ENCODE results near the gene DAB2.
"Not testable (repeated sequence)": the region's sequence is repeated elsewhere in the genome, so short reads cannot be mapped to it uniquely, and the experiment has no call there.

The DAB2 gene

DNA sequence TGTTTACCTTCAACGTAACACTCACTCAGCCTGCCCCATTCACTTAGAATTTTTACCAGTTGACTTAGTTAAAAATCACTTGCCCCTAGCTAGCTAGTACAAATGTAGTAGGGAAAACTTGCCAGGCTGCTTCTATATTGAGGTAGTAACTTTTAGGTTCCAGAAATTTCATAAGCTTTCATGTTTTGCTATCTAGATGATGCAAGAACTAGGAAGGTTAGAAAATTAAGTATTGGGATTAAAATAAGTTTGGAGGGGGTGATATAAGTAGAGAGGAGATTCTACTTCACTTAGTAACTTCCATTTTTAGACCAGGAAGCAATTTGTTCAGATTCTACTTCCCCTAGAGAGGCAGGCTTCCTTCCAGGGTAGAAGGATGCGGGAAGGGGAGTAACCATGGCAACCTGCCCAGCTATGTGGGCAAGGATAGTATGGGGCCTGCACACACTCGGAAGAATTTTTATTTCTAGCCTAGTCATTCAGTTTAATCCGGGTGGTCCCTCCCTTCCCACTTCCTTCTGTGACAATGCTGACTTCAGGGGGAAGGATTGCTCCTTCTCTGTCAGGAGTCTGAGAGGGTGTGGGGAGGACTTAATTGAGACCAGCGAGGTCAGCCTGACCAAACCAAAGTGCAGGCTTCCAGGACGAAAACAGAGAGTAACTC, 4.2 kb downstream of the DAB2 start:
- no peak for DNase-seq (ENCODE audit: low spot score)

DNA sequence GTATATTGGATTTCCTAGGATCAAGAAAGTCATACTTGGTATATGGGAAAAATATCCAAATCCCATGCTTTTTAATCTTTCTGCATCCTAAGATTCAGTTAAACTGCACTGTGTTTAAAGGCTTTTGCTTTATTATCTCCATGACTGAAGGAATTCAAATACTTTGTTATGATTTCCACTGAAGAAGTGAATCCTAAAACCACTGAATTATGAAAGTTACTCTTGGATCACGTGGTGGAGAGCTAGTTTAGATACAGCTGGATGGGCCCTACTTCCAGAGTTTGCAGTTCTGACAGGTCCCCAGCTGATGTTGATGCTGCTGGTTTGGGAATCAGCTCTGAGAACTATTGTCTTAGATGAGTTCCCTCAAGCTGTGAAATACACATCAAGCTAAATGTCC, 5.0 kb downstream of the DAB2 start:
- no peak for DNase-seq (ENCODE audit: low spot score)

DNA sequence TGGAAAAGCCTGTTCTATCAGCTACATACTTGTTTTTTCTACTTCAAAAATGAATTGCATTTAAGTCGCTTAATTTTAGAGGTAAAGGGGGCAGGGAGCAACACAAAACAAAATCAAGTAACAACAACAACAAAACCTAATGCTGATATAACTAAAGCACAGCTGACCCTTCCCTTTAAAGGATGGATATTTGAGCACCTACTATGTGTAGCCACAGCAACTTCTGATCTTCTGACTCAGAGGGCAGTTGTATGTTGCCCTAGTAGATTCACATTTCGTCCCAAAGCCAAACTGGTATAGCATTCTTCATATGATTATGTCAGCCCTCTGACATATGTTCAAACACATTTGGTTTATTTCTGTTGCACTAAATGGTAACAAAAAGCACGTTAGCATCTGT, 6.8 kb downstream of the DAB2 start:
- DNase-seq (ENCODE audit: low spot score): no peak

DNA sequence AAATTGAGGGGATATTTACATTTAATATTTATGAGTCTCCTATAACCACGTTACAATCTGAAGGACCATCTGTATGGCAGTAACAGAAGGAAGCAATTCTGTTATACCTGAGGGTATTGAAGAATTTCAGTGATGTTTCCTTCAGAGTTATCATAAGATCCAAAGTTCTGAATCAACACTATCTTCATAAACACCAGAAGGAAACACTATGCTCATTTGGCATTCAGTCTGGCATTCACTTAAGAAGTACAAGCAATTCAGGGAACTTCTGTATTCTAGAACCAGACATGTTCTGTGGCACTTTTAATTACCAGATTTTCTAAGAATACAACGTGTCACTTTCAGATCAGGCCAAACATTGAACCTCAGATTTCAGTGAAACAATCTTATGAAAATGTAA, 9.6 kb downstream of the DAB2 start:
- no peak for DNase-seq (ENCODE audit: low spot score)

DNA sequence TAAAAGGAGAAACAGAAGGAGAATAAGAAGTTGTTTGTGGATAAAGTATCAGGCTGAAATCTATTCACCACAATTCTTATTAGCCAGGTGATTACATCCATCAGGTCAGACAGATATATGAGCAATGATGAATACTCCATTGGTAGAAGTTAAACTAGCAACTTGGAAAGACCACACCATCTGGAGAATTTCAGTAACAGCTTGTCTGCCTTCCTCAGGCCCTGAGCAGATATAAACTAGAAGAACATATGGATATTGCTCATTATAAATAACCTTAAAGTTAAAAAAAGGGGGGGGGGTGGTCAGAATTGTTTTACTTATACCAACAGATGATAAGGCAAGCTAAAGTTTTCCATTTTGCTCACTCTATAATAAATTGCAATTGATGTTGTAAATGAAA, 10.4 kb downstream of the DAB2 start:
- no peak for DNase-seq (ENCODE audit: low spot score)

DNA sequence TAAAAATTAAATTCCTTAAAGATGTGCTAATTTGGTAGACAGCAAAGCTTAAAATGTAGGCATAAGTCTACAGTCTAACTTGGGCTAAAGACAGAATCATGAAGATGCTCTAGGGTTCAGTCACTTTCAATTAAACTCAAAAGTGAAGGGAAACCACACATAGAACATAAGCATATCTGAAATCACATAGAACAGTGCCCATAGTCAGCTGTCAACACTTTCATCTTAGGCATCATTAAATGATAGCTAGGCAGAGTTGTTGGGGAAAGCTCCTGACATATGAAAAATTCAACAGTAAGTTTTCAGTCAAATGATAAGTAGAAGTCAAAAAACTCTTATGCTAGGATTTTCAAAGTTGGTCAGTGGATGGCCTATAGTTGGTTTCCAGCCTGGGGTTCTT, 11.0 kb downstream of the DAB2 start:
- no peak for DNase-seq (ENCODE audit: low spot score)

DNA sequence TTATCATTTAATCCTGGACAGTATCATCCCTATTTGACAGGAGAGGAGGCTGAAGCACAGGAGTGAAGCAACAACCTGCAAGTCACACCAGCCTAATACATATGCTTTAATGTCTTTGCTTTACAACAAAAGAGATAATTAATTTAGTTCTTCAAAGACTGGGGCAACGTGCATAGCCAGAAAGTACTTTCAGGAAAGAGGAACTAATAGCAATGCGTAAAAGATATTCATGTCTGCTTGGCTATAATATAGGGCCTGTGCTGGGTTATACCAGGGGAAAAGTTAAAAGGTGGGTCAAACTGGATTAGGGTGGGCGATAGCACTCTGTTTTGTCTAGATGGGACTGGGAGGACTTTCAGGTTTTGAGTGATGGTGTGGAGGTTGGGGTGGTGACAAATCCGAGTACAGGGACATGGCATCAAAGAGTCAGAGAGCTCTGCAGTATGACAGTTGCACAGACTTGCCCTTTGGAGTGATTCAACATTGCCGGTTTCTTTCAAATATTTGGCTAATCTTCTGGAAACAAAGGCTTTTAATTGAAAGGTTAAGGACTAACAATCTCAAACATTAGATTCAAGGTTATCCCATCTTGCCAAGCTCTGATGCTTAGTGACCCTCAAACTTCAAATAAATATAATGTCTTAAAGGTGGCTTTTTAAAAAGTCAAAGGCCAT, 11.9 kb downstream of the DAB2 start:
- no peak for DNase-seq (ENCODE audit: low spot score)

DNA sequence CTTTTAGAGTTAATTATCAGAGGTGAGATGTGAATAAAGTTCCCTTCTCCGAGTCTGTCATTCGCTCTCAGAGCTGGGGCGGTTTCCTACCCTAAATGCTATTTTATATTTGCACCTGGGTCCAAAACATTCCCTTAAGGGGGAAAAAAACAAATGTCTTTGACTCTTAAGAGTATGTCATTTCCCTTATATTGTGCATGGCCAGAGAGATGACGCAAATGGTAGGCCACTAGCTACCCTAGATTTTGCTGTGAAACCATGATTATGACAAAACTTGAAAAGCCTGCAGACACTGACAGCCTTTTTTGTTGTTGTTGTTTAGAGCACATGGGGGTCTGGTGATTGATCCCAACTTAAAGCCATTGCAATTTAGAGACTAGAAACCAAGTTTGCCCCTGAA, 12.8 kb downstream of the DAB2 start:
- DNase-seq (ENCODE audit: low spot score): no peak

DNA sequence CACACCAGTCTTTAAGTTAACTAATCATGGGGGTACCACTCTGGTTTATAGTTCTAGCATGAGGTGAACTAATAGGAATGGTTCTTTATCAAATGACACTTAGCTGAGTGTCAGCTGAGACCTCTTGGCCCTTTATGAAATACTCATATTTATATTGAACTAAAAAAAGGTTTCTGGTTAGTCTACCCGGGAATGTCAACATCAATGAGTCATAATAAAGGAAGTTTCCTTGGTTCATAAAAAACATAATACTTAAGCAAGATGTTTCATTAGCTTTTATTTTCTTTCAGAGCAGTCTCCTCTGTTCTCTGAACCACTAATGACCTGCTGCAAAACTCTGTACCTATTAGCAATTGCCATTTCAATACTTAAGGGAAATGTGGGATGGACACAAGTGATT, 13.7 kb downstream of the DAB2 start:
- DNase-seq (ENCODE audit: low spot score): no peak

DNA sequence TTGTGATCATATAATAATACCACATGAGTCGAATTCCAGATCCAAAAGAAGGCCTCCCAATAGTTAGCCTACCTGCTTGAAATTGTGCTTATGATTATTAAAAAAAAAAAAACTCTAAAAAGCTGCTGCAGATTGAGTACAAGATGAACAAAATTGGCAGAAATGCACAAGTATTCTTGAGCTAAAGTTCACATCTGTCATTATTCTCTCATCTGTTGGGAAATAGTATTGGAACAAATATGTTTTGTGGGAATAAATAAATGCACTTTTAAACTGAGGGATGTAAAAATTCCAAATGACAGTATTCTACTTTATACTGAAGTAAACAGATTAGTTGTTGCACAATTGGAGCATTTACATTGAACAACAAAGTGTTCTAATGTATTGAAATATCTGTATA, 15.7 kb downstream of the DAB2 start:
- no peak for DNase-seq (ENCODE audit: low spot score)

DNA sequence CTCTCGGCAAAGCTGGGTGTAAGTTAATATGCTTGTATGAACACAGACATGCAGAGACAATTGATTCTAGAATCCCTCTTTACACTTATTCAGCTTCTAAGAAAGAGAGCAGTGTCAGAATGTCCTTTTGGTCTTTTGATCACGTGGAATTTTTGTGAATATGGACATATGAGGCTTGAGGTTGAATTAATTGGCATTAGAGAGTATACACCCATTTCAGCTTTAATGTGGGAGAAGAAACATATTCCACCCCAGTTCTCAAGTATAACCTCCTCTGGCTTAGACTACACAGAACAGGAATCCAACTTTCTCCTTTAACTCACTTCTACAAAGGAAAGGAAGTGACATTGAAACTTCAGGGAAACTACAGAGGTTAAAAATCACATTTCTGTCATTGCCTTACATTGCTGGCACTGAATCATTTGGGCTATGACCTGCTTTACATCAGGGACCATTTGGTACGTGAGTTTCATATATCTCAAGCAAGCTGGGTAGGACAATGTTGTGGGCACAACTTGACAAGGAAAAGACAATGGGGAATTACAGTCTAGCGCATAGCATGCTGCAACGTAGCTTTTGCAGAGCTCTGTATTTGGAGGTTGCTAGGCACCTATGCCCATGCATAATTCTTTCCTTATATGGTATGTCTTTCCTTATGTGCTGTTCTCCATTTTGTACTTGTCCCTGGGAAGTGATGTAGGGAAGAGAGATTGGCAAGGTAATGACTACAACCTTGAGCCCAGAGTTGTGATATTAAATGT, 19.5 kb downstream of the DAB2 start:
- no peak for DNase-seq (ENCODE audit: low spot score)

DNA sequence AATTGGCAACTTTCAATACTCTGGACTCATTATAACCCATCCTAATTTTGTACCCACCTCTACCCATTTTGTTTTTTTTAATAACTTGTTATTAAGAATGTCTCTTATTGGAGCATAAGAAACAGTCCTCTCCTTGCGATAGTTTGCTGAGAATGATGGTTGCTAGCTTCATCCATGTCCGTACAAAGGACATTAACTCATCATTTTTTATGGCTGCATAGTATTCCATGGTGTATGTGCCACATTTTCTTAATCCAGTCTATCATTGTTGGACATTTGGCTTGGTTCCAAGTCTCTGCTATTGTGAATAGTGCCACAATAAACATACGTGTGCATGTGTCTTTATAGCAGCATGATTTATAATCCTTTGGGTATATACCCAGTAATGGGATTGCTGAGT, 21.0 kb downstream of the DAB2 start:
- DNase-seq (ENCODE audit: low spot score): not testable (repeated sequence)

DNA sequence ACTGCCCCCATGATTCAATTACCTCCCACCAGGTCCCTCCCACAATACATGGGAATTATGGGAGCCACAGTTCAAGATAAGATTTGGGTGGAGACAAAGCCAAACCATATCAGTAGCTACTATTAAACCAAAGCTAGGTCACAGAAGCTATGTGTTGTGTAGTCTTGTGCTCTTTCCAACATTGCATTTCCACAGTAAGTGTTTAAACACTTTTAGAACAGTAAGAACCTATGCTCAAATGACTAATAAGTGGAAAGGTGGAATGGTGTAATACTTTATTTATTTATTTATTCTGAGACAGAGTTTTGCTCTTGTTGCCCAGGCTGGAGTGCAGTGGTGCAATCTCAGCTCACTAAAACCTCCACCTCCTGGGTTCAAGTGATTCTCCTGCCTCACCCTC, 22.6 kb downstream of the DAB2 start:
- DNase-seq (ENCODE audit: low spot score): not testable (repeated sequence)

DNA sequence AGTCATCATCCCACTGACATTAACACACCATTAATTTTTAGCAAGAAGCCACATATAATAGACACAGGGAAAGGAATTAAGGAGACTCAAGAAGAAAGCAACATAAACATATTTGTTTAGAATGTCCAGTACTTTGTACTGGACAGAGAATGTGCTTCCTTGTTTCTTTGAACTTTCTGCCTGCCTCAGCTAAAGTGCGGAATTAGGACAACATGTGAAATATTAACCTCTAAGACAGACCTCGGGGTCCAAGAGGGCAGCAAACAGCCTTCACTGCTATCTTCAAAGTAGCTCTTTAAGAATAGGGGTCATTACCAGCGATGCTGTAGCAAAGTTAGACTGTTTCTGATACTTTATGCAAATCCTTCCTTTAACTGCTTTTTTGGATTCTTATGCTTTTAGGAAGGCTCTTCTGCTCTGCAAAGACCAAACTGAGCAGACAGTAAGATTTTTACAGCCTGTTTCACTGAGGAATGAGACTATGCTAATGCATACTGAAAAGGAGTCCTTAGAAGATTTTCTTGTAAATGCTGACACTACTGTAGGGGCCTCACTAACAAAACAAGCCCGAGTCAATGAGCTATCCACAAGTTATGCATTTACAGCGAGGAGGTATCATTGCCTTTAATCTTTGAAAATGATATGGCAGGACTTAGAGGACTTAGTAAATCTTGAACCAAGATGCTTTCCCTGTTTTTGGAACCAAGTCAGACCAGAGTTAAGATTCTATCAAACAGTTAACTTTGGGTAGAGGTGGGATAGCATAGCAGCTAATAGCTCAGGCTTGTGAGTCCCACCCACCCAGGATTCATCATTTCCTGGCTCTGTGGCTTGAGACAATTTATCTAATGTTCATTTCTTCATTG, 23.8 kb downstream of the DAB2 start:
- no peak for DNase-seq (ENCODE audit: low spot score)

DNA sequence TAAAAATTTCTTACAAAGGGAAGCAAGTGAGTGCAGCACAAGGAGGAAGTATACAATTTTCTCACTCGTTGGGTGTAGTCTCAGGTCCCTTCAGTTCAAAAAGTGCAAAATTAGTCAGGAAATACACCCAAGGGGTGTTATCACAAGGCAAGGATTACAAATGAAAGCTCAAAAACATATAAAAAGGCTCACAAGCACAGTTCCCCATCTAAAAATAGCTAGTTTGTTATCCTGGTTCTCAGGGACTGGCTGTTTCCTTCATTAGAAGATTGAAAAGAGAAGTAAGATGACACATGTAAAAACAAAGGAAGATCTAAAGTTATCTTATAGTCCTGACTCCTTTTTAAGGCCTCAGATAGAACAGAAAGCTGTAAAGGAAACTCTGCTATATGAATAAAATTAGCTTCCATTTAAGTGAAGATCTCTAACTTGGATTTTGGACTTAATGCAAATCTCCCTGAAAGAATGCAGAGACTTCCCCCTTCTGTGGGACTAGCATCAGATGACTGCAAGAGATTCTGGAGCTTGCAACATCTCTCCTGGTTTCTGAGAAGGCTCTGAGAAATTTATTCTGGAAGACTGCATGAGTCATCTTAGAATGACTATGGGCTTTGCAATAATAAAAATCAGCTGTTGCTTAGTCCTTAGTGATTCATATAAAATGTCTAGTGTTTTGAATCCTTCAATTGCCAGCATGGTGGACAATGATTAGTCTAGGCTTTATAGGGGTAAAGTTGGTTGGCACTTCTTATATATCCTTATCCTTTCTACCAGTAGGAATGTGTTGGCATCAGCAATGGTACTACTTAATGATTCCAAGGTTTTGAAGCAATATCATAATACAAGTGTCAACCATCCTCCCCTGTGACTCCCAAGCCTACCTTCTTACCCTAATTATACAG, 25.4 kb downstream of the DAB2 start:
- no peak for DNase-seq (ENCODE audit: low spot score)

DNA sequence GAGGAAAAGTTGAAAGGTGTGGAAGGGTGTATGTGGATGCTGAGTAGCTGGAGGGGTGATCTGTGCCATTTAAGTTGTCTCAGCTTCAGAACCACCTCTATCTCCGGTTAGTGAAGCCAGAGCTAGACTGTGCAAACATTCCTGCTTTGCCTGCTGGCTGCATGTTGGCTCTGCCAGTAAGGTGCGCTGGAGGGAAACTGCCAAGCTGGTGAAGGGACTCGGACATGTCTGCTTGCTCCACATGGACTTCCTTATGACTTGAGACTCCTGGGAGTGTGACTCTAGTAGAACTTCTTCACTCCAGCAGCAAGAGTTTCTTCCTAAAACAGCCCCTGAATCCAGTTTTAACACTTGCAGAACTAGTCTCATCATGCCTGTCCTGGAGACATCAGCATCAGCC, 27.9 kb downstream of the DAB2 start:
- no peak for DNase-seq (ENCODE audit: low spot score)

DNA sequence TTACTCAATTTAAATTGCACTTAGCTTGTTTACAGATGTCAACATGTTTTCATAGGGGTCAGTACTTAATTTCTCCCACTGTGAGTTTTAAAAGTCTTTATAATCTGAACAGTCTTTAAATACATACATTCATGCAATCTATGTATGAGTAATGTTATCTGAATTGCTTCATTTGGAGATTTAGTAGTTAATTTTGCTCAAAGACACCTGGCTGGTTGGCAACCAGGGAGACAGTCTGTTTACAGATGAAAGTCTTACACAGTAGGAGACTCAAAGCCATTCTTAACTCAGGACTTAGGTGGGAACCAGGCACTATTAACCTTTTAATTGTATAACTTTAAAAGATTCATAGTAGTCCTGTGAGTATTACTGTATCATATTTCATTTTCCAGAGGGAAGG, 29.3 kb downstream of the DAB2 start:
- DNase-seq (ENCODE audit: low spot score): no peak

DNA sequence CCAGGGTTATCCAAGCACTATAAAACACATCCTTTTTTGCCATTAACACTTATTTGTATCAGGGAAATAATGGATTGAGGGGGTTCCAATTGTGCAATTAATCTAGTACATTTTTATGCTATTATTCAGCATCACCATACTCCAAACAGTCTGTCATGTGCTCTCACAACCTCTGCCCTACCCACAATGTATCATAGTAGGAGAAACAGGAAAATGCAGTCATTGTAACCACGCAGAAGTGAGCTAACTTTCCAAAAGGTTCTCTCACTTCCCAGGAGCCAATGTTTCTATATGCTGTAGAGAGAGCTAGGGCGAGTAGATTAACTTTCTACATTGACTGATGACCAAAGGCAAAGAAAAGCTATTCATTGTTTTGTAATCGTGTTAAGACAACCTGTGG, 29.8 kb downstream of the DAB2 start:
- no peak for DNase-seq (ENCODE audit: low spot score)

DNA sequence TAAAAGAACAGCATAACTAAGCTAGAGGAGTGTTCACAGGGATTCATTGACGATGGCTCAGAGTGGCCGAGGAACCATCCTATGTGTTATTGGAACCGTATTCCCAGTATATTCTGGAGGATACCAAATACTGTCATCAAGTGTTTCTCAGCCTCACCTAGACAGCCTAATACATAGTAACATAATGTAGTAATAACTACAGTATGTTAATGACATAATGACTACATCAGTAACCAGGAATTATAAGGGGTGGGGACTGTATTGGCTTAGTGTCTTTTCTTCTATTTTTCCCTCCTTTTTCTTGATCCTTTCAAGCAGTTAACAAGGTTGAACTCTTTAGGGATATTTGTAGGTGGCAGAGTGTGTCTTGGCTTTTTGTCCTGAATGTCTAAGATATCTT, 33.8 kb downstream of the DAB2 start:
- no peak for DNase-seq (ENCODE audit: low spot score)

DNA sequence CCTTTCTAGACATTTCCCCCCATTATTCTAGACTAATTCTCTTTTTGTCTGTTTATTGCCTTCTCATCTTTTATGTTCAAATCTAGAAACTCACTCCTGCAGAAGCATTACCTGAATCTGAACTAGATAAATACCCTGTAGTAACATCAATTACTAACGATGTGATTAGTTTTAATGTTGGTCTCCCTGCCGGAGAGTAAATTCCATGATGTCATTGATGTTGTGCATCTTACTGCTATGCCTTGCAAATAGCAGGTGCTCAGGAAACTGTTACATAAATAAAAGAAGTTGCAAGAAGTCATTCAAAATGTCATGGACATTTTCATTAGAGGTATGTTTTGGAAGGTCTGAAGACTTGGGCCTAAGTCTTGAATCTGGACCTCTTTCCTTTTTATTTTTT, 37.5 kb downstream of the DAB2 start:
- no peak for DNase-seq (ENCODE audit: low spot score)

DNA sequence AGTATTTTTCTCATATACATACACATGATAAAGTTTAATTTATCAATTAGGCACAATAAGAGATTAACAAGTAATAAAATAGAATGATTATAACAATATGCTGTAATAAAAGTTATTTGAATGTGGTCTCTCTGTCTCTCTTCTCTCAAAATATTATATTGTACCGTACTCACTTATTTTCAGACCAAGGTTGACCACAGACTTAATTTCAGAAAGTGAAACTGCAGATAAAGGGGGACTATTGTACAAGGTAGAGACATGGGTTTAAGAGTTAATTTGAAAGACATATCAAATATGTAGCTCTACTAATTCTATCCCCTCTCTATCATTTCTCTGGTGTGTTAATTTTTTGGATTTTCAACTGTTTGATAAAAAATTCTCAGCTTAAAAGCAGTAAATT, 40.5 kb downstream of the DAB2 start:
- DNase-seq (ENCODE audit: low spot score): no peak
